ENCODE results near the gene METTL16. TPM values are rescaled to one million over a fixed set of nuclear protein-coding genes. Genes with fewer than 3 reads are reported as not detected.

The METTL16 gene
- total and polyA plus RNA-seq, 9 of the 15 experiments (the other 6 are each of a cell fraction or from before 2014, with no cell fraction given) = 12.1 to 30.5 (median 19.8) TPM

DNA sequence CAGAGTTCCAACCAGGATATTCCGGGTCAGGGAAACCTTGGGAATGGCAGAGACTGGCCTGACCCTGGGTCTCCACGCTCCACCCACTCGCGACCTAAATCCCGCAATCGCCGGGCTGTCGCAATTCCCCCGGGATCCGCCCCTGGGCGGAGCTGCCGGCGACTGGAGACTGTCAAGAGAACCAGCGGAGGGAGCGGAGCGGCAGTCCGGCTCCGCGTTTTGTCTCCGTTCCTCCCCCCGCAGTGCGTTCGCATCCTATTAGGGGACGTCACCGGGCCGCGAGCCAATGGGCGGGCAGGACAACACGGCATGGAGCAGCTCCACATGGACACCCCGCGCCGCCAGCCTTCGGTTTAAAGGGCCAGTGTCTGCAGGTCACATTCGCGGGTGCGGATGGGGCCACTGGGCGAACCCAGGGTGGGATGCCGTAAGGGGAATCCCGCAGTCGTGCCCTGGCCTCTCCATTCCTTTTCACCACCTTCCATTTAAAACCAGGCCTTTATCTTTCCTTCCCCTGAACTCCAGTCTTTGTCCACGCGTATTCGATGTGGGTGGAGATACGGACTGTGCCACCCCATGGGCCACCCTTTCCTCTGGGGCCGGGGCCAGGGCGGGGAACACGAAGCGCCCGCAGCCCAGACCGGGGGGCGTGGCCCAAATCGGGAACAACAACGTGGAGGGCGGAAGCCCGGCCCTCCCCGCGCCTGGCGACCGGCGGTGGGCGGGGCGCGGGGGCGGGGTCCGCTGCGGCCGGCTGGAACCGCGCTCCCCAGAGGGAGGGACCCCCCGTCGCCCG lies 110.1 kb downstream of the METTL16 start (continued):
- TF ChIP-seq TGIF2 (CRISPR knock-in tag; IDR thresholded peaks at IDR 0.05) = peak; percentile 29; the same call in 1 of the 2 replicates
- TF ChIP-seq TCF7L2 (IDR thresholded peaks at IDR 0.05; ENCODE audit: low read depth, low read length) = no peak
- TF ChIP-seq MTA2 (IDR thresholded peaks at IDR 0.05; ENCODE audit: low read depth) = no peak
- TF ChIP-seq, protein P1, sequence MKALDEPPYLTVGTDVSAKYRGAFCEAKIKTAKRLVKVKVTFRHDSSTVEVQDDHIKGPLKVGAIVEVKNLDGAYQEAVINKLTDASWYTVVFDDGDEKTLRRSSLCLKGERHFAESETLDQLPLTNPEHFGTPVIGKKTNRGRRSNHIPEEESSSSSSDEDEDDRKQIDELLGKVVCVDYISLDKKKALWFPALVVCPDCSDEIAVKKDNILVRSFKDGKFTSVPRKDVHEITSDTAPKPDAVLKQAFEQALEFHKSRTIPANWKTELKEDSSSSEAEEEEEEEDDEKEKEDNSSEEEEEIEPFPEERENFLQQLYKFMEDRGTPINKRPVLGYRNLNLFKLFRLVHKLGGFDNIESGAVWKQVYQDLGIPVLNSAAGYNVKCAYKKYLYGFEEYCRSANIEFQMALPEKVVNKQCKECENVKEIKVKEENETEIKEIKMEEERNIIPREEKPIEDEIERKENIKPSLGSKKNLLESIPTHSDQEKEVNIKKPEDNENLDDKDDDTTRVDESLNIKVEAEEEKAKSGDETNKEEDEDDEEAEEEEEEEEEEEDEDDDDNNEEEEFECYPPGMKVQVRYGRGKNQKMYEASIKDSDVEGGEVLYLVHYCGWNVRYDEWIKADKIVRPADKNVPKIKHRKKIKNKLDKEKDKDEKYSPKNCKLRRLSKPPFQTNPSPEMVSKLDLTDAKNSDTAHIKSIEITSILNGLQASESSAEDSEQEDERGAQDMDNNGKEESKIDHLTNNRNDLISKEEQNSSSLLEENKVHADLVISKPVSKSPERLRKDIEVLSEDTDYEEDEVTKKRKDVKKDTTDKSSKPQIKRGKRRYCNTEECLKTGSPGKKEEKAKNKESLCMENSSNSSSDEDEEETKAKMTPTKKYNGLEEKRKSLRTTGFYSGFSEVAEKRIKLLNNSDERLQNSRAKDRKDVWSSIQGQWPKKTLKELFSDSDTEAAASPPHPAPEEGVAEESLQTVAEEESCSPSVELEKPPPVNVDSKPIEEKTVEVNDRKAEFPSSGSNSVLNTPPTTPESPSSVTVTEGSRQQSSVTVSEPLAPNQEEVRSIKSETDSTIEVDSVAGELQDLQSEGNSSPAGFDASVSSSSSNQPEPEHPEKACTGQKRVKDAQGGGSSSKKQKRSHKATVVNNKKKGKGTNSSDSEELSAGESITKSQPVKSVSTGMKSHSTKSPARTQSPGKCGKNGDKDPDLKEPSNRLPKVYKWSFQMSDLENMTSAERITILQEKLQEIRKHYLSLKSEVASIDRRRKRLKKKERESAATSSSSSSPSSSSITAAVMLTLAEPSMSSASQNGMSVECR (CRISPR knock-in tag; IDR thresholded peaks at IDR 0.05) = peak; percentile 82
- TF ChIP-seq, protein P2, sequence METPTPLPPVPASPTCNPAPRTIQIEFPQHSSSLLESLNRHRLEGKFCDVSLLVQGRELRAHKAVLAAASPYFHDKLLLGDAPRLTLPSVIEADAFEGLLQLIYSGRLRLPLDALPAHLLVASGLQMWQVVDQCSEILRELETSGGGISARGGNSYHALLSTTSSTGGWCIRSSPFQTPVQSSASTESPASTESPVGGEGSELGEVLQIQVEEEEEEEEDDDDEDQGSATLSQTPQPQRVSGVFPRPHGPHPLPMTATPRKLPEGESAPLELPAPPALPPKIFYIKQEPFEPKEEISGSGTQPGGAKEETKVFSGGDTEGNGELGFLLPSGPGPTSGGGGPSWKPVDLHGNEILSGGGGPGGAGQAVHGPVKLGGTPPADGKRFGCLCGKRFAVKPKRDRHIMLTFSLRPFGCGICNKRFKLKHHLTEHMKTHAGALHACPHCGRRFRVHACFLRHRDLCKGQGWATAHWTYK (CRISPR knock-in tag; IDR thresholded peaks at IDR 0.05) = no peak
- no peak for TF ChIP-seq GATAD2A (IDR thresholded peaks at IDR 0.05)
- TF ChIP-seq, protein P3, sequence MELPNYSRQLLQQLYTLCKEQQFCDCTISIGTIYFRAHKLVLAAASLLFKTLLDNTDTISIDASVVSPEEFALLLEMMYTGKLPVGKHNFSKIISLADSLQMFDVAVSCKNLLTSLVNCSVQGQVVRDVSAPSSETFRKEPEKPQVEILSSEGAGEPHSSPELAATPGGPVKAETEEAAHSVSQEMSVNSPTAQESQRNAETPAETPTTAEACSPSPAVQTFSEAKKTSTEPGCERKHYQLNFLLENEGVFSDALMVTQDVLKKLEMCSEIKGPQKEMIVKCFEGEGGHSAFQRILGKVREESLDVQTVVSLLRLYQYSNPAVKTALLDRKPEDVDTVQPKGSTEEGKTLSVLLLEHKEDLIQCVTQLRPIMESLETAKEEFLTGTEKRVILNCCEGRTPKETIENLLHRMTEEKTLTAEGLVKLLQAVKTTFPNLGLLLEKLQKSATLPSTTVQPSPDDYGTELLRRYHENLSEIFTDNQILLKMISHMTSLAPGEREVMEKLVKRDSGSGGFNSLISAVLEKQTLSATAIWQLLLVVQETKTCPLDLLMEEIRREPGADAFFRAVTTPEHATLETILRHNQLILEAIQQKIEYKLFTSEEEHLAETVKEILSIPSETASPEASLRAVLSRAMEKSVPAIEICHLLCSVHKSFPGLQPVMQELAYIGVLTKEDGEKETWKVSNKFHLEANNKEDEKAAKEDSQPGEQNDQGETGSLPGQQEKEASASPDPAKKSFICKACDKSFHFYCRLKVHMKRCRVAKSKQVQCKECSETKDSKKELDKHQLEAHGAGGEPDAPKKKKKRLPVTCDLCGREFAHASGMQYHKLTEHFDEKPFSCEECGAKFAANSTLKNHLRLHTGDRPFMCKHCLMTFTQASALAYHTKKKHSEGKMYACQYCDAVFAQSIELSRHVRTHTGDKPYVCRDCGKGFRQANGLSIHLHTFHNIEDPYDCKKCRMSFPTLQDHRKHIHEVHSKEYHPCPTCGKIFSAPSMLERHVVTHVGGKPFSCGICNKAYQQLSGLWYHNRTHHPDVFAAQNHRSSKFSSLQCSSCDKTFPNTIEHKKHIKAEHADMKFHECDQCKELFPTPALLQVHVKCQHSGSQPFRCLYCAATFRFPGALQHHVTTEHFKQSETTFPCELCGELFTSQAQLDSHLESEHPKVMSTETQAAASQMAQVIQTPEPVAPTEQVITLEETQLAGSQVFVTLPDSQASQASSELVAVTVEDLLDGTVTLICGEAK (IDR thresholded peaks at IDR 0.05) = 0 out of 2 replicates have a peak, but pooled peaks have one; percentile 12
- TF ChIP-seq, protein P3 (CRISPR knock-in tag; IDR thresholded peaks at IDR 0.05) = no peak
- no peak for TF ChIP-seq ZFP36 (IDR thresholded peaks at IDR 0.05; ENCODE audit: low read depth, low read length, partially characterized antibody)
- peak; percentile 72; the same call in 1 of the 2 replicates for TF ChIP-seq ELF1 (tag; IDR thresholded peaks at IDR 0.05)
- TF ChIP-seq ZBED1 (IDR thresholded peaks at IDR 0.05) = peak; percentile 98
- 0 out of 2 replicates have a peak, but pooled peaks have one; percentile 41 for TF ChIP-seq MYNN (IDR thresholded peaks at IDR 0.05)
- no peak for TF ChIP-seq MYNN (CRISPR knock-in tag; IDR thresholded peaks at IDR 0.05)

All from K562 (cell line).